Left lung (tissue), 10 donors: Measurements from ENCODE around the gene SLC24A3. TPM values are rescaled to one million over a fixed set of nuclear protein-coding genes. Genes with fewer than 3 reads are reported as not detected.

Source experiments
- ATAC-seq: fragments of 200-7000 bp; cut with Tn5 transposase; one replicate; pipeline ENCODE4 v1.9.1; 2020; ENCODE audit warnings: moderate library complexity
- DNase-seq, 4 donors: peaks; one replicate each; pipeline ENCODE4 v3.0.0-alpha.2; 2013 to 2020
- H3K27ac ChIP-seq, 2 donors: fragments of 200-600 bp; sonication (generic) in 1 of 2; one replicate each; pipeline versions ENCODE4 v1.5.0 to v1.8.0; 2020 to 2021
- H3K27me3 ChIP-seq, 2 donors: fragments of 200-600 bp; sonication (generic) in 1 of 2; one replicate each; pipeline versions ENCODE4 v1.5.0 to v1.8.0; 2020 to 2021
- H3K36me3 ChIP-seq, 2 donors: fragments of 200-600 bp; sonication (generic) in 1 of 2; one replicate each; pipeline versions ENCODE4 v1.5.0 to v1.8.0; 2020 to 2021
- H3K4me1 ChIP-seq, 2 donors: fragments of 200-600 bp; one replicate each; pipeline ENCODE4 v1.8.0; 2021
- H3K4me3 ChIP-seq, 2 donors: fragments of 200-600 bp; sonication (generic) in 1 of 2; one replicate each; pipeline versions ENCODE4 v1.5.0 to v1.8.0; 2020 to 2021; ENCODE audit warnings: mild to moderate bottlenecking in 1 of 2
- H3K9me3 ChIP-seq, 2 donors: fragments of 200-600 bp; sonication (generic) in 1 of 2; one replicate each; pipeline versions ENCODE4 v1.5.0 to v1.8.0; 2020 to 2021
- CTCF ChIP-seq, 2 donors: fragments of 200-600 bp; sonication (generic) in 1 of 2; IDR thresholded peaks; one replicate each; pipeline versions ENCODE4 v1.5.0 to v1.8.0; 2021; ENCODE audit warnings: antibody characterized with exemption in 2 of 2
- intact Hi-C, 2 donors: fragments of 100-400 bp; cut with DNase I; formaldehyde crosslinking; loops; one replicate each; pipeline versions ENCODE4 v1.11.2 to v1.14.2; 2022
- polyA plus RNA-seq, 6 donors: library from polyadenylated mRNA; unstranded; fragments of 120-200 nt; gene quantifications; one replicate each; pipeline ENCODE4 v1.2.1, GENCODE V29; 2013; ENCODE audit not compliant: insufficient read length in 6 of 6
- total RNA-seq, 2 donors: library from RNA; stranded (reverse); fragmentation: NEBNext Ultra II Directional; extraction: Animal tissue kit (Norgen Biotek cat#: 25700); gene quantifications; one replicate each; pipeline ENCODE4 v1.2.1, GENCODE V29; 2021
- donor health status: DM: no; HTN: yes; CAD: no.
- donor health status: DM: no; HTN: no; CAD: no.

The SLC24A3 gene
- total and polyA plus RNA-seq, 8 donors, result 4.4 to 8.7 (median 6.6) TPM

GRCh38 chr20:19727251-19727847 is 514.9 kb downstream of the SLC24A3 start:
- Histone ChIP-seq H3K27ac (no peak overlapping the region), H3K4me1 (no peaks in the 10 kb centered on the region), H3K36me3 (no peaks in the 10 kb centered on the region), H3K4me3 (no peak overlapping the region), H3K9me3 (no peaks in the 10 kb centered on the region), H3K27me3 (no peaks in the 10 kb centered on the region)
- intact Hi-C loops, result no loop called here
- no peak for ATAC-seq
- no peak for DNase-seq
- TF ChIP-seq CTCF (IDR thresholded peaks at IDR 0.05), result no peak

GRCh38 chr20:19729672-19730071 is 517.2 kb downstream of the SLC24A3 start:
- no peaks in the 10 kb centered on the region for H3K27me3 ChIP-seq
- no peak for TF ChIP-seq CTCF (IDR thresholded peaks at IDR 0.05)
- no peak for DNase-seq
- H3K9me3 ChIP-seq, result no peaks in the 10 kb centered on the region
- H3K36me3 ChIP-seq, result no peaks in the 10 kb centered on the region
- H3K4me3 ChIP-seq, result no peak overlapping the region
- intact Hi-C loops, result no loop called here
- ATAC-seq, result no peak
- no peaks in the 10 kb centered on the region for H3K4me1 ChIP-seq
- no peak overlapping the region for H3K27ac ChIP-seq

- TF ChIP-seq CTCF (IDR thresholded peaks at IDR 0.05), result no peak
- H3K36me3 ChIP-seq, result no peaks in the 10 kb centered on the region
- no peak overlapping the region for H3K4me3 ChIP-seq
- H3K4me1 ChIP-seq, result peaks cover 0 to 8% of the 10 kb centered on the region in 2 donors
- no peak overlapping the region for H3K27ac ChIP-seq
- no peak for ATAC-seq
- no peaks in the 10 kb centered on the region for H3K27me3 ChIP-seq
- DNase-seq, result no peak
- no peaks in the 10 kb centered on the region for H3K9me3 ChIP-seq
- intact Hi-C loops, result no loop called here
These were observed 518.3 kb downstream of the SLC24A3 start for GRCh38 chr20:19730706-19731105.

GRCh38 chr20:19734811-19735210 is 522.4 kb downstream of the SLC24A3 start:
- Histone ChIP-seq H3K27ac (no peak overlapping the region), H3K27me3 (no peaks in the 10 kb centered on the region), H3K4me1 (peaks cover 0 to 32% of the 10 kb centered on the region in 2 donors), H3K9me3 (no peaks in the 10 kb centered on the region), H3K36me3 (no peaks in the 10 kb centered on the region), H3K4me3 (no peak overlapping the region)
- no peak for ATAC-seq
- TF ChIP-seq CTCF (IDR thresholded peaks at IDR 0.05), result no peak
- no peak for DNase-seq
- intact Hi-C loops, result no loop called here

- Histone ChIP-seq H3K27me3 (no peaks in the 10 kb centered on the region), H3K36me3 (no peaks in the 10 kb centered on the region), H3K4me3 (no peak overlapping the region), H3K27ac (peak overlapping the region in 1 of 2 donors; percentile 37), H3K9me3 (no peaks in the 10 kb centered on the region), H3K4me1 (peaks cover 0 to 32% of the 10 kb centered on the region in 2 donors)
- TF ChIP-seq CTCF (IDR thresholded peaks at IDR 0.05), result no peak
- intact Hi-C loops, result no loop called here
- DNase-seq, result peak in 1 of 4 donors; percentile 58
- peak; percentile 87 for ATAC-seq
These were observed 523.0 kb downstream of the SLC24A3 start for GRCh38 chr20:19735446-19735845.
